Measurements from ENCODE around the gene SCARF2.
"Not testable (repeated sequence)": the region's sequence is repeated elsewhere in the genome, so short reads cannot be mapped to it uniquely, and the experiment has no call there.

GRCh38 chr22:20483143-20483506 is 45.5 kb upstream of the SCARF2 start:
- not testable (repeated sequence) for TF ChIP-seq FOXA1 (IDR thresholded peaks at IDR 0.05); CTCF (IDR thresholded peaks at IDR 0.05; ENCODE audit: low read depth, low read length, missing input control); EGR1 (IDR thresholded peaks at IDR 0.05; ENCODE audit: low read depth in 2 of 2); ZBTB33 (IDR thresholded peaks at IDR 0.05); REST (IDR thresholded peaks at IDR 0.05); TAF1 (conservative IDR thresholded peaks at IDR 0.05); GABPA (IDR thresholded peaks at IDR 0.05 in 1 of 2, conservative IDR thresholded peaks at IDR 0.05 in 1 of 2); SP1 (IDR thresholded peaks at IDR 0.05)
